ENCODE results near the gene CNR2. TPM values are rescaled to one million over a fixed set of nuclear protein-coding genes. Genes with fewer than 3 reads are reported as not detected.

Gene CNR2
- total RNA-seq: not detected in 2 replicates

GRCh38 chr1:23913212-23913880 lies at the start of gene CNR2:
CNR2 (minus strand) TSS chr1:23913362; CDS start chr1:23875617, 37,745 bp downstream.

GRCh38 chr1:23959461-23960290 lies 46.5 kb upstream of the CNR2 start, which contains the start of gene PNRC2:
PNRC2 (plus strand) TSS chr1:23959828; CDS start chr1:23961458, 1,630 bp downstream.

GRCh38 chr1:23867895-23868556 lies 45.1 kb downstream of the CNR2 start, which contains the start of gene FUCA1:
FUCA1 (minus strand) TSS chr1:23868290; CDS start chr1:23868286, 4 bp downstream.

GRCh38 chr1:23825076-23825761 lies 87.9 kb downstream of the CNR2 start, which contains the start of gene HMGCL:
HMGCL (minus strand) TSS chr1:23825429; CDS start chr1:23825415, 14 bp downstream.

Other genes with a start within 250 kb of the CNR2 start
- 1,324 and 1,601 TPM in 2 replicates for gene RPL11, start 221.6 kb downstream of the CNR2 start, total RNA-seq
- gene ELOA, start 169.9 kb downstream of the CNR2 start, total RNA-seq: 11.3 and 17.9 TPM in 2 replicates
- 45.1 and 59.9 TPM in 2 replicates for gene PITHD1, start 134.9 kb downstream of the CNR2 start, total RNA-seq
- 59.7 and 132 TPM in 2 replicates for gene LYPLA2, start 122.2 kb downstream of the CNR2 start, total RNA-seq
- 108 and 119 TPM in 2 replicates for gene GALE, start 112.6 kb downstream of the CNR2 start, total RNA-seq
- 45.5 and 59.0 TPM in 2 replicates for gene HMGCL, start 87.9 kb downstream of the CNR2 start, total RNA-seq
- gene FUCA1, start 45.1 kb downstream of the CNR2 start, total RNA-seq: 18.8 and 52.5 TPM in 2 replicates
- gene PNRC2, start 46.5 kb upstream of the CNR2 start, total RNA-seq: 112 and 130 TPM in 2 replicates
- gene SRSF10, start 67.0 kb upstream of the CNR2 start, total RNA-seq: 33.7 and 40.3 TPM in 2 replicates
- 0.21 and 1.4 TPM in 2 replicates for gene MYOM3, start 198.8 kb upstream of the CNR2 start, total RNA-seq
- gene IL22RA1, start 229.8 kb upstream of the CNR2 start, total RNA-seq: 0.43 and 0.72 TPM in 2 replicates